NCI-H1105 treated with DMSO at 0.1 percent for 48 hours (cell line): ENCODE data around the gene WNT5B.

Source experiments
- DNase-seq: peaks from one replicate; lab custom pipeline; 2025; lab: John Stamatoyannopoulos, UW

Gene WNT5B

DNA sequence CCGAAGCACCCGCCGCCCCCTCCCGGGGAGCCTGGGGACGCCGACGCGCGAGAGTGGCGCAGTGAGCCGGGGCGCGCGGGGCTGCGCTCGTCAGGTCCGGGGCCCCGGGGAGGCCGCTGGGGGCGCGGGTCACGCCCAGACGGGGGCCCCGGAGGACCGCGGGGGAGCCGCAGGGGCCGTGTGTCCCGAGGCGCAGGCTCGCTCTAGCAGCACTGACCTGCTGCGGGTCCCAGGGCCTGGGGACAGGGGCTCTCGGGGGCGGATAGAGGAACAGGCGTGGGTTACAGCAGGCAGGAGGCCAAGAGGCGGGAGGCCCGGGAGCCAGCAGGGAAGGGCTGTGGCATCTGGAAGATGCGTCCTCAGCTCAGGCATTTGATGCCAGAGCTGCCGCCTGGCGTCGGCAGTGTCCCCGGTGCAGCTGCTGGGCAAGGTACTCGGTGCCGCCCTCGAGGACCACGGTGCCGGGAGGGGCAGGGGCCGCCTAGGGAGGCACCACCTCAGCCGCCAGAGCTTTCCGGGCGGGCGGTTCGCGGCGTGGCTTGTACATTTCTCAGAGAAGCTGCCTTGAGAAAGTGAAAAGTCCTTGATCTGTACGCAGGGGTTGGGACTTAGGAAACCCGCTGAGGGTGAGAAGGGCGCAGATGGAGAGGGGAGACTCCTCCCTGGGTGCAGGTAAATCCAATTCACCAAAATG, 1.2 kb downstream of the WNT5B start:
- DNase-seq: peak; percentile 77

- DNase-seq: no peak
These were observed 2.0 kb downstream of the WNT5B start for GRCh38 chr12:1630827-1631591.

DNA sequence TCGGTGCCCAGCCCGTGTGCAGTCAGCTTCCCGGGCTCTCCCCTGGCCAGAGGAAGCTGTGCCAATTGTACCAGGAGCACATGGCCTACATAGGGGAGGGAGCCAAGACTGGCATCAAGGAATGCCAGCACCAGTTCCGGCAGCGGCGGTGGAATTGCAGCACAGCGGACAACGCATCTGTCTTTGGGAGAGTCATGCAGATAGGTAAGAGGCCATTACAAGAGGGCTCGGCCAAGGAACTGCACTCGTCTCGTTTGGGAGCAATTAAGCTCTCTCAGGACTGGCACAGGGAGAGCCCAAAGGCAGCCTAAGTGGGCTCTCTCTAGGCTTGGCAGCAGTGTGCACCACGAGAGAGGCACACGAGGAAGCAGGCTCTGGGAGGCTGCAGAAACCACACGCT, 3.7 kb downstream of the WNT5B start:
- no peak for DNase-seq

DNA sequence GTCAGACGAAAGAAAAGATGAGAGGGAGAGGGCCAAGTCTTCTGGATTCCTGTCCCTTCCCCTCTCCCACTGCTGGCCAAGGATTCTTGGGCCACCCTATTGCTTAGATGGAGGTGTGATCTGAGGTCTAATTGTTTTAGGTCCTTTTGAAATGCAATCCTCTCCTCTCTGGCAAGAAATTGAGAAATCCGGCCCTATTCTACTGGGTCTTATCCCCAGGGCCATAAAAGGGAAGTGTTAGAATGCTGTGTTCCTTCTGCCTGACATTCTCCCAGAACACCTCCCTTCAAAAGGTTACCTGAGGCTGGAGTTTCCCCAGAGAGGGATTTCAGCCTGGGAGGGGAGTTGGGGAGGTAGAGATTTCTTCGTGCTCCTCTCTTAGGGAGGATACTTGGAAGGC, 4.4 kb downstream of the WNT5B start:
- DNase-seq: no peak

- no peak for DNase-seq
These were observed 5.1 kb downstream of the WNT5B start for GRCh38 chr12:1634149-1634548.

DNA sequence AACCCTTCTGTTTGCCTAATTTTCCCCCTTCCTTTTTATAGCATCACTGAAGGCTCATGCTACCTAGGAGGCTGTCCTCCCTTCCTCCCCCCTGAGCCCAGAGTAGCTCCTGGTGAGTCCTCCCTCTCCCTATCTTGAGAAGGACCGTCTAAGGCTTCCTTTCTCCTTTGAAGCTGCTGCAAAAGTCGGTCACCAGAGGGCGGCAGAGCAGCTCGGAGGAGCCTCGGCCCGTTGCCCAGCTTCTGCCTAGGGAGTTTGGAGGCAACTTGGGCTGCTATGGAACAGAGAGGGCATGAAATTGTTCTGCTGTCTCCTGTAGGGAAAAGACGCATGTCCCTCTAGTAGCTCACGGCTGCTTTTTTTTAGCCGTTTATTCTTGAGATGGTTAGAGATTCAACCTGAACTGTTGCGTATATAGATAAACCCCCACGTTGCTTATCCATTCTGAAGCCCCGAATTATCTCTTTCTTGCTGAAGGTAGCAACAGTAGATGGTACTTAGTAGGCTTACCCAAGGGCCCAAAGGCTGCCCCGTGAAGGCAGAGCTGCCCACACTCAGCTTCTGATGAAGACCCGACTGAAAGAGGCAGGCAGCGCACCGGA, 5.7 kb downstream of the WNT5B start:
- DNase-seq: peak; percentile 79

- no peak for DNase-seq
These were observed 6.5 kb downstream of the WNT5B start for GRCh38 chr12:1635301-1636095.

- no peak for DNase-seq
These were observed 9.2 kb downstream of the WNT5B start for GRCh38 chr12:1638203-1638602.

- DNase-seq: no peak
These were observed 10.5 kb downstream of the WNT5B start for GRCh38 chr12:1639538-1639937.

GRCh38 chr12:1640328-1641234, 11.6 kb downstream of the WNT5B start:
- no peak for DNase-seq

- DNase-seq: peak; percentile 70
These were observed 13.5 kb downstream of the WNT5B start for GRCh38 chr12:1642513-1642912.

DNA sequence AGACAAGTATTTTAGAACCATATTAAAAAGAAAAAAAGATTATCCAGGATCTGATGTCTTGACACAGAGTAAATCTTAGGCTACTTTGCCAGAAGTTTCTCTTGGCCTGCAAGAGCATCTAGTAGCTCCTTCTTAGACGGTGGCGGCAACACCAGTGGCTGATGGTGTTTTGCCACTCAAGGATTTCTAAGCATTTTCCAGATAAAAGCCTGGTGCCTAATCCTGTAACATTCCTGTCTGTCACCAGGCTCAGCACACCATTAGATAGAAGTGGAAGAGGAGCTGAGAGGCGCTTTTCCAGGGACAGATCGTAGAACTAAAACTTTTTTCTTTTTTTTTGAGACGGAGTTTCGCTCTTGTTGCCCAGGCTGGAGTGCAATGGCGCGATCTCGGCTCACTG, 14.0 kb downstream of the WNT5B start:
- no peak for DNase-seq

DNA sequence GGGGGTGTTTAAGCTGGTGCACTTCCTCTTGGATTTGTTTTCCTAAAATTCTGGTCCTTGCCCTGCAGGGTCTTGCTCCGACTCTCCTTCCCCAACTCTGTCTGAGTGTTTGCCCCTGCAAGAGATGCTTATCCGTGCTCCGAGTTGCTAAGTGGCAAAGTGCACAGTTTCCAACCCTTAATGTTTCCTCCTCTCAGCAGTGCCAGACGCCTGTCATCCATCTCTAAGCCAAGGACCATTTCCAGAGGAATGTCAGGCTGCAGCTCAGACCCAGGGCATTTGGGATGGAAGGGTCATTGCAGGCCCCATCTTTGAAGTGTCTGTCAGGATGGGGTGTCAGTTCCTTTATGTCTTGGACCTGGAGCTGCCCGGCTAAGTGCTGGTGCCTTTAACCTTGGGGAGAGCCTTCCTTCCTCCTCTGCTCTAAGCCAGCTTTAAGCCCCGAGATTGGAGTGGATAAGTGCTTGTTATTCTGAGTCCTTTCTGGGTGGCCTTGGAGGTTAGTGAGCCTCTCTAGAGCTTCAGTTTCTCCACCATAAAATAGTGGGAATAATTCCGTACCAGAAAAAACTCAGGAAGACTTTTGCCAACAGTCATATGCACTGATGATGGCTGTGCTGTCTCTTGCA, 15.0 kb downstream of the WNT5B start:
- no peak for DNase-seq

GRCh38 chr12:1644534-1645438, 15.8 kb downstream of the WNT5B start:
- peak; percentile 88 for DNase-seq

DNA sequence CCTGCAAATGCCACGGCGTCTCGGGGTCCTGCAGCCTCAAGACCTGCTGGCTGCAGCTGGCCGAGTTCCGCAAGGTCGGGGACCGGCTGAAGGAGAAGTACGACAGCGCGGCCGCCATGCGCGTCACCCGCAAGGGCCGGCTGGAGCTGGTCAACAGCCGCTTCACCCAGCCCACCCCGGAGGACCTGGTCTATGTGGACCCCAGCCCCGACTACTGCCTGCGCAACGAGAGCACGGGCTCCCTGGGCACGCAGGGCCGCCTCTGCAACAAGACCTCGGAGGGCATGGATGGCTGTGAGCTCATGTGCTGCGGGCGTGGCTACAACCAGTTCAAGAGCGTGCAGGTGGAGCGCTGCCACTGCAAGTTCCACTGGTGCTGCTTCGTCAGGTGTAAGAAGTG, 16.8 kb downstream of the WNT5B start:
- DNase-seq: no peak

DNA sequence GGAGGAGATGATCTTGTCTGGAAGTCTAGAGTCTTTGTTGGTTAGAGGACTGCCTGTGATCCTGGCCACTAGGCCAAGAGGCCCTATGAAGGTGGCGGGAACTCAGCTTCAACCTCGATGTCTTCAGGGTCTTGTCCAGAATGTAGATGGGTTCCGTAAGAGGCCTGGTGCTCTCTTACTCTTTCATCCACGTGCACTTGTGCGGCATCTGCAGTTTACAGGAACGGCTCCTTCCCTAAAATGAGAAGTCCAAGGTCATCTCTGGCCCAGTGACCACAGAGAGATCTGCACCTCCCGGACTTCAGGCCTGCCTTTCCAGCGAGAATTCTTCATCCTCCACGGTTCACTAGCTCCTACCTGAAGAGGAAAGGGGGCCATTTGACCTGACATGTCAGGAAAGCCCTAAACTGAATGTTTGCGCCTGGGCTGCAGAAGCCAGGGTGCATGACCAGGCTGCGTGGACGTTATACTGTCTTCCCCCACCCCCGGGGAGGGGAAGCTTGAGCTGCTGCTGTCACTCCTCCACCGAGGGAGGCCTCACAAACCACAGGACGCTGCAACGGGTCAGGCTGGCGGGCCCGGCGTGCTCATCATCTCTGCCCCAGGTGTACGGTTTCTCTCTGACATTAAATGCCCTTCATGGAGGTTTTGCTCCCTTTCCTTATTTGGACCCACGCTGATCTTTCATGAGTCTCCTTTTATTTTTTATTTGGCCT, 17.7 kb downstream of the WNT5B start:
- DNase-seq: no peak

GRCh38 chr12:1647285-1647669, 18.2 kb downstream of the WNT5B start:
- no peak for DNase-seq

DNA sequence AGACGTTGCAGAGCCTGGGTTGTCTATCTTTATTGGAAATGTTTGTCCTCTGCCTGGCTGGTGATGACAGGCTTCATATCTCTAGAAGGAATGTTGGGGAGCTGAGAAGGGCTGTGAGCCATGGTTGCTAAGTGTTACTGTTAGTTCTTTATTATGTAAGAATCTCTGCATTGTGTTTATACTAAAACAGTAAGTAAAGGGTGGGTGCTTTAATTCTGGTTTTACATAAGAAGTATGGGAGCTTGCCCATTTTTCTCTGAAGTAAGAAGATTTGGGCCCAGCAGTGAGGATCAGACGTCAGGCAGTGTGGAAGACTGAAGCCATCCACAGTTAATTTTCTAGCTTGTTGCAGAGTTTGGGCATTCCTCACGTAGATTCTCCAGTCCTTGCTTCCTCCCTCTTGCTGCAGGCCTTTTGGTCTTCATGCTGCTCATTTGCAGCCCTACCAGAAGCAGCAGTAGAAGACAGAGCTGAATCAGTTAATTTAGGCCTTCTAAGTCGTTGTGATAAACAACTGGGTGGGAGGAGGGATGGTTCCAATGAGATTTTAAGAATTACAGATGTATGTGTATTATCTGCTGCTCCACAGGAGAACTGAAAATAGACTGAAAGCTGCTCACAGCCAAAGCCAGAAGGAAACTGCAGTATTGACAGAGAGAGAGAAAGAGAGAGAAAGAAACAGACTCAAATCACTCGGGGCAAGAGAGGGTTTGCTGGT, 21.4 kb downstream of the WNT5B start:
- DNase-seq: no peak

- no peak for DNase-seq
These were observed 21.9 kb downstream of the WNT5B start for GRCh38 chr12:1650978-1651361.
